Medulla oblongata (tissue), 1 donor: ENCODE results near the gene UBALD1.
"Not testable (repeated sequence)": the region's sequence is repeated elsewhere in the genome, so short reads cannot be mapped to it uniquely, and the experiment has no call there.

Experiments used
- DNase-seq: peaks from one replicate; pipeline ENCODE4 v3.0.0-alpha.2; 2015; ENCODE audit errors: extremely low spot score

UBALD1 gene

GRCh38 chr16:4614571-4615383 is at the start of gene UBALD1:
UBALD1 (minus strand) TSS chr16:4614888; CDS start chr16:4614797, 91 bp downstream.
- DNase-seq, result peak; percentile 86

- peak; percentile 93 for DNase-seq
These were observed 49.2 kb upstream of the UBALD1 start for GRCh38 chr16:4663777-4664465.

- DNase-seq, result peak; percentile 63
These were observed 48.7 kb upstream of the UBALD1 start for GRCh38 chr16:4663465-4663776.

GRCh38 chr16:4661661-4662060 is 47.0 kb upstream of the UBALD1 start:
- DNase-seq, result peak; percentile 75

- DNase-seq, result peak; percentile 54
These were observed 45.8 kb upstream of the UBALD1 start for GRCh38 chr16:4660454-4661007.

- no peak for DNase-seq
These were observed 45.0 kb upstream of the UBALD1 start for GRCh38 chr16:4659363-4660353.

- DNase-seq, result no peak
These were observed 42.3 kb upstream of the UBALD1 start for GRCh38 chr16:4656695-4657686.

- DNase-seq, result no peak
These were observed 41.5 kb upstream of the UBALD1 start for GRCh38 chr16:4656221-4656620.

- no peak for DNase-seq
These were observed 41.1 kb upstream of the UBALD1 start for GRCh38 chr16:4655801-4656200.

GRCh38 chr16:4654964-4655590 is 40.4 kb upstream of the UBALD1 start:
- DNase-seq, result no peak

GRCh38 chr16:4654011-4654963 is 39.6 kb upstream of the UBALD1 start:
- DNase-seq, result no peak

GRCh38 chr16:4652561-4652960 is 37.9 kb upstream of the UBALD1 start:
- no peak for DNase-seq

GRCh38 chr16:4651827-4652226 is 37.1 kb upstream of the UBALD1 start:
- DNase-seq, result no peak

- not testable (repeated sequence) for DNase-seq
These were observed 35.9 kb upstream of the UBALD1 start for GRCh38 chr16:4650443-4651074.

- DNase-seq, result no peak
These were observed 35.2 kb upstream of the UBALD1 start for GRCh38 chr16:4649744-4650442.

GRCh38 chr16:4648917-4649316 is 34.2 kb upstream of the UBALD1 start:
- DNase-seq, result no peak

- no peak for DNase-seq
These were observed 32.9 kb upstream of the UBALD1 start for GRCh38 chr16:4647644-4647980.
